ENCODE measurements around the gene NXPE1.
"Not testable (repeated sequence)": the region's sequence is repeated elsewhere in the genome, so short reads cannot be mapped to it uniquely, and the experiment has no call there.

NXPE1 gene

GRCh38 chr11:114559425-114560310 is at the start of gene NXPE1:
TSS of gene NXPE1 (minus strand) at chr11:114559881. CDS start at chr11:114551201, 8,680 bp downstream.
- DNase-seq, result no peak

GRCh38 chr11:114609429-114609828 is 49.7 kb upstream of the NXPE1 start:
- DNase-seq, result no peak

GRCh38 chr11:114608605-114609004 is 48.9 kb upstream of the NXPE1 start:
- not testable (repeated sequence) for DNase-seq

- DNase-seq, result no peak
These were observed 48.2 kb upstream of the NXPE1 start for GRCh38 chr11:114607753-114608459.

DNA sequence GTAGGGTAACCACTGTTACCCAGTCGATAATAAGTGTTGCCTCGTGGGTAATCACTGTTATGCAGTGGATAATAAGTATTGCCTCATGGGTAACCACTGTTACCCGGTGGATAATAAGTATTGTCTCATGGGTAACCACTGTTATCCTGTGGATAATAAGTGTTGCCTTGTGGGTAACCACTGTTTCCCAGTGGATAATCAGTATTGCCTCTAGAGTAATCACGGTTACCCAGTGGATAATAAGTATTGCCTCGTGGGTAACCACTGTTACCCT is 47.1 kb upstream of the NXPE1 start:
- not testable (repeated sequence) for DNase-seq

GRCh38 chr11:114606003-114606801 is 46.5 kb upstream of the NXPE1 start:
- no peak for DNase-seq

DNA sequence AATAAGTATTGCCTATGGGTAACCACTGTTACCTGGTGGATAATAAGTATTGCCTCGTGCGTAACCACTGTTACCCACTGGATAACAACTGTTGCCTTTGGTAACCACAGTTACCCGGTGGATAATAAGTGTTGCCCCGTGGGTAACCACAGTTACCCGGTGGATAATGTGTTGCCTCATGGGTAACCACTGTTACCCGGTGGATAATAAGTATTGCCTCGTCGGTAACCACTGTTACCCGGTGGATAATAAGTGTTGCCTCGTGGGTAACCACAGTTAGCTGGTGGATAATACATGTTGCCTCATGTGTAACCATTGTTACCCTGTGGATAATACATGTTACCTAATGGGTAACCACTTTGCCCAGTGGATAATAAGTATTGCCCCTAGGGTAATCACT is 45.7 kb upstream of the NXPE1 start:
- no peak for DNase-seq

GRCh38 chr11:114604886-114605285 is 45.2 kb upstream of the NXPE1 start:
- DNase-seq, result no peak

- no peak for DNase-seq
These were observed 44.6 kb upstream of the NXPE1 start for GRCh38 chr11:114604179-114604813.

GRCh38 chr11:114603151-114603550 is 43.5 kb upstream of the NXPE1 start:
- DNase-seq, result not testable (repeated sequence)

DNA sequence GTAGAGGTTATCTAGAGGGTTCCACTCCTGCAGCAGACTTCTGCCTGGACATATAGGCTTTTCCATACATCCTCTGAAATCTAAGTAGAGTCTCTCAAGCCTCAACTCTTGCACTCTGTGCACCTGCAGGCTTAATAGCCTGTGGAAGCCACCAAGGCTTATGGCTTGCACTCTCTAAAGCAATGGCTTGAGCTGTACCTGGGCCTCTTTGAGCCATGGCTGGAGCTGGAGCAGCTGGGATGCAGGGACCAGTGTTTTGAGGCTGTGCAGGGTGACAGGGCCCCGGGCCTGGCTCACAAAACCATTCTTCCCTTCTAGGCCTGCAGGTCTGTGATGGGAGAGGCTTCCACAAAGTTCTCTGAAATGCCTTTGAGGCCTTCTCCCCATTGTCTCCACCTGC is 38.8 kb upstream of the NXPE1 start:
- DNase-seq, result no peak

DNA sequence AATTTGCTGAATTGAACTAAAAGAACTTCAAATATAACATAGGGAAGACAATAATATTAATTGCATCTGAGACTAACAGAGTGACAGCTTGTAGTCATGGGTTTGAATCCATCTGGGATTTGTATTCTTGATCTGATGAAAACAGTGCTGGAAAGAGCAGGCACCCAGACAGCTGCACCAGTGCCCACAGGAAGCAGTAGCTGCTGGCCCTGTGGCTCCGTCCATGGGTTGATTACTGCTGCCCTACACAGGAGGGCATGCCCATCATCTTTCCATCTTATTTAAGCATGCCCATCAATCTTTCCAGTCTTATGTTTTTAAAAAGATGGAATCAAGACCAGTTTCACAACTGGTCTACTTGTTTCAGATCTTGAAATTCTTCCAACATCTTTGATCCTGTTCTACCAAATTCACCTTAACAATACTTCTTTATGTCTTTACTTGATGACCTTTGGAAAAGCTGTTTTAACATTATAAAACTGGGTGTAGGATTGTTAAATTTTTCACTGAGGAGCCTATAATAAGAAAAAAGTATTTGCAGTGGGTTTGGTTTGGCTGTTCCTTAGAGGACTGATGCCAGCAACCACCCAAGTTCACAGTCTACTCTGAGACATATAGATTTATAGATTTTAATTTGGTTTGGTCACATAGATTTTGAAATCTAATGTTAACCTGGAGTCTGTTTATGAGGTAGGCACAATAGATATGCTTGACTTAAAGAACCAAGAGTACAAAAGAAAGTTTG is 36.7 kb upstream of the NXPE1 start:
- DNase-seq, result no peak

- no peak for DNase-seq
These were observed 35.9 kb upstream of the NXPE1 start, which contains the start of gene NXPE4 for GRCh38 chr11:114595571-114595970. TSS of gene NXPE4 (minus strand) at chr11:114595786. CDS start at chr11:114594759, 1,027 bp downstream.

- no peak for DNase-seq
These were observed 35.0 kb upstream of the NXPE1 start for GRCh38 chr11:114594703-114595102.

DNA sequence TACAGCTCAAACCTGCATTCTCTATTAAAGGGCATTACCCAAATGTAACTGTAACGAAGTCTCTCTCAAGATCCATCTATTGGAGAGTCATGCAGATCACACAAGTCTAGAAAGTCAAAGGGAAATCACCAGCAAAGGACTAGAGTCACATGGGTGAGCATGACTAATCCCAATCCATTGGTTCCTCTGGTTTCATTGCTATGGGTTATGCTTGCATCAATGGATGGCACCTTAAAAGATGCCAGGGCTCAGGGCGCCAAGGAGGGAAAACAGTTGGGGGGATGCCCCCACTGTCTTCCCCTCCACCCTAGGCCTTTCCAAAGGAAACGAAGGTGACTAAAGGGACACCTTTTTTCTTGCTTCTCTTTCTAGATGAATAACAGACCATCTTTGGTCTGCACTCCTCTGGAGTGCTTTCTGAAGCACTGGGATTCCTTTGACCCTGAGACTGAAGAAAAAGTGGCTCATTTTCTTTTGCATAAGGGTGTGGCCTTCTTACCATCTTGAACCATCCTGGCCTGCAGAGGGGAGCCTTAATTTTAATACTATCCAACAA is 27.8 kb upstream of the NXPE1 start:
- no peak for DNase-seq

DNA sequence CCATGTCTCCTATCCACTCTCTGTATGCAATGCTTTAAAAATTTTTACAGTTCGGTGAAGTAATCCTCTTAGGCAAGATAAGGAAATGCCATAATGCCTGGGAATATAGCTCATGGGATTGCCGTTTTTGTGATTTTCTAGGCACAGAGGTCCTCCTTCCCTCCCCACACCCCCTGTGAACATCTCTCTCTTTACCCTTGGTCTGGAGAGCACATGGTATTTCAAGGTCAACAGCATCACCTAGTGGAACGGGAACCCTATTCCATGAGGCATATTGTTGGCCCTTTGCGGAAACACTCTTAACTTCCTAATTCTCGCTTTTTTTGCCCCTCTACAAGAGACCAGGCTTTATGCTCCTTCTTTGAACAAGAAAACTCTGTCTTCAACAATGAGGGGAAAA is 27.1 kb upstream of the NXPE1 start:
- no peak for DNase-seq

DNA sequence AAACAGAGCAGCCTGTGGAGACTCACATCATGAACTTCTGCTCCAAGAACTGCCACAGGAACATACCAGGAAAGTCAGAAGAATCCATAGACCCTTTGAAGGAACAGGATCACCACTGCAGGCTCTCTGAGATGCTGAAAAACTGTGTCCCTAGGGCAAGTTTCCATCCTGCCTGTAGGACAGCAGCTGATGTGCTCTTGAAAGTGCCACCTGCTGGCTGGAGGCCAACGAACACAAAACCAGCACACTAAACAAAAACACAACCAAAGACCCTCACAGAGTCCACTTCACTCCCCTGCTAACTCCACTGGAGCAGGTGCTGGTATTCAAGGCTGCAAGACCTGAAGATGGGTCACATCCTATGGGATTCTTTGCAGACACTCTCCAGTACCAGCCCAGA is 12.0 kb upstream of the NXPE1 start:
- DNase-seq, result no peak

- DNase-seq, result no peak
These were observed 10.1 kb upstream of the NXPE1 start for GRCh38 chr11:114569801-114570200.

DNA sequence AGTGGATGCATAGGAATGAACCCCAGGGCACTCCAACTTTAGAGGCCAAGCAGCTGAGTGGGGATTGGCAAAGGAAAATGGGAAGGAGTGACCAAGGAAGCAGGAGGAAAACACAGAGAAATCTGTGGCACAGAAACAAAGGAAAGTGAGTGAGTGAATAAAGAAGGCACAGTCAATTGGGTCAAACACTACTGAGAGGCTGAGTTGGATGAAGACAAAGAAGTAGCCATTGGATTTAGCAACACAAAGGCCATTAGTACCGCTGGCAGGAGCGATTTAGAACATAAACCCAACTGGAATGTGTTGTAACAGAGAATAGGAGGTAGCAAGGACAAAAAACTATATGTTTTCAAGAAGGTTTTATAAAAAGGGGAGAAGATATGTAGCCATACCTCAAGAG is 6.6 kb upstream of the NXPE1 start:
- no peak for DNase-seq

- DNase-seq, result no peak
These were observed 5.2 kb upstream of the NXPE1 start for GRCh38 chr11:114564831-114565230.

GRCh38 chr11:114563077-114563476 is 3.4 kb upstream of the NXPE1 start:
- DNase-seq, result no peak

Data from T1000 (cell line).